GM18520 (cell line): ENCODE measurements around the gene CLDN22.

ENCODE experiments used
- ATAC-seq: cut with Tn5 transposase; IDR thresholded peaks from one replicate; pipeline ENCODE4 v1.9.1; 2021; ENCODE audit not compliant: unreplicated experiment

CLDN22 gene

DNA sequence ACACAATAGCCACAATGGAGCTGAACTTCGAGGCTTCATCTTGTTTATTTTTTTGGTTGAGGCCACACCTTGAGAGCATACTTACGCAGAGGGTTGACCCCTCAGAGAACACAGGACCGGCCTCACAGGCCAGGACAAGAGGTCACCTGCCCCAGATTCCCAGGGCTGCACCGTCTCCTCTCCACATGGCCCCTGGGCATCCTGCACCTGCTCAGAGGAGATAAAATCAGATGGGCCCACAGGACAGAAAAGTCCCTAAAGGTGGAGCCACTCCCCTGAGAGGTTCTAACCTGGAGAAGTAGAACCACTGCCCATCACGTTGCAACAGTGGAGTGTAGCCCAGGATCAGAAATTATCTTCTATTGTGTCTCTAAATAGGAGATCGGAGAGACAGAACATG lies 3.2 kb upstream of the CLDN22 start:
- no peak for ATAC-seq

DNA sequence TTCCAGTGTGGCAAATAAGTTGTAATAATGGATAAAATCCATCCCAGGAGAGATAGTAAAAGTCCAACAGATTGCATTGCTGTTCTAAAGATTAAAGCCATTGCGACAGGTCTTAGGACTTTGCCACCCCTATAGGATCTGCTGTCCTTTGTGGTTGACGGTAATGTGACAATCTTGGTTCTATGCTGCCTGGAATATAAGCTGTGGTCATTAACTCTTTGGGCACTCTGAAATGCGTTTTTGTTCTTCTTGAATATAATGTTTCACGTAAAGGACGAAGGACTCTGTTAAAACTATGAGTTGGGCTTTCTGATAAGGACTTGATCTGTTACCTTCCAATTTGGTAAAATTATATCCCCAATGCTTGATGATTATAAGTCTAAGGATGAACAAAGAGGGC lies 2.2 kb upstream of the CLDN22 start, which contains the start of gene CLDN24:
TSS of gene CLDN24 (minus strand) at position 101 of the 400 bp plus-strand sequence. CDS start at position 101, 0 bp downstream.
- ATAC-seq: no peak

DNA sequence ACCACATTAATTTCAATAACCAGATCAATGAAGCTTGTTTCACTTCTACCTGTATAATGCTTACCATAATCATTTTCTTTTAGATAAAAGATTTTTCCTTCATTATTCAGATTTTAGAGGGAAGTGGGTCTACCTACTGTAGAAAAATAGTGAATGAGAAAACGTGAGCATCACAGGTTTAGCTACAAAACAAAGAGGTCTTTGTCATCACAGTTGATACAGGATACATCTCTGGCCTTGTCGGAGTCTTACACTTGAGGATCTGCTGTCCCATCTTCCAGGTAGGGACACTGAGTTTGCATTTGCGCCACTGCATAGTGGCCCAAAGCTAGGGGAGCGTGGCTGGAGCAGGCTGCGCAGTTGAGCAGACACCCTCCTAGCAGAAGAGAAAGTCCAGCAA lies 1.4 kb upstream of the CLDN22 start:
- ATAC-seq: no peak

DNA sequence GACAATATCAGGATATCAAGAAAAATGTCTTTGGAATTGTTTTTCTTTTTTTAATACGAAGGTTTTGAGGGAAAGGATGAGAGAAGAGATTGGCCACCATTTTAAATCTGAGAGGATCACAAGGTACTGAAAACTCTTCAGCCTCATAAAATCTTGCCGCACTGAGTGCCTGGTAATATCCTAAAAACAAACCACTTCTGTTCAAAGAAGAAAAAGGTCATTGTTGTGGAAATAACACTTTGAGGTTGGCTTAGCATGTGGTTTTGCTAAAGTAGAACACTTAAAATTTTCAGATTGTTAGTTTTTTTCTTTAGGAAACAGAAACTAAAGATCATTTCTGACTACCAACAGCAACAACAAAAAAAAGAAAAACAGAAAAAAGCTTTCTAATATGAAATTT lies 1.0 kb upstream of the CLDN22 start:
- no peak for ATAC-seq

DNA sequence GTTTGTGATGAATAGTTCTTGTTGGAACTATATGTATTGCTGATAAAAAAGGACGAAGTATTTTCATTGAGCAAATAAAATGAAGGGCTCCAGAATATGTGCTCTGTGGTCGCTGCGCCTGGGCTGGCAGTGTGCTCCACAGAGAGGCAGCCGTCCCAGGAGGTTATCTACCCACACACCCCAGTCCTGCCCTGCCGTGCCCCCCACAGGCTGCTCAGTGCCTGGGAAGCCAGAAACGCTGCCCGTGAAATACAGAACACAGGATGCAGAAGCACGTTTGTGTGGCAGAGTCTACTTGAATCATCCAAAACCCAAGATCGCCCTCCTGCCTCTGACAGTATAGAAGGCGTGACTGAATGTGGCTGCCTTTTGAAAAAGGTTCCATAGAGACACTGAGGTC lies 1.4 kb downstream of the CLDN22 start:
- no peak for ATAC-seq

DNA sequence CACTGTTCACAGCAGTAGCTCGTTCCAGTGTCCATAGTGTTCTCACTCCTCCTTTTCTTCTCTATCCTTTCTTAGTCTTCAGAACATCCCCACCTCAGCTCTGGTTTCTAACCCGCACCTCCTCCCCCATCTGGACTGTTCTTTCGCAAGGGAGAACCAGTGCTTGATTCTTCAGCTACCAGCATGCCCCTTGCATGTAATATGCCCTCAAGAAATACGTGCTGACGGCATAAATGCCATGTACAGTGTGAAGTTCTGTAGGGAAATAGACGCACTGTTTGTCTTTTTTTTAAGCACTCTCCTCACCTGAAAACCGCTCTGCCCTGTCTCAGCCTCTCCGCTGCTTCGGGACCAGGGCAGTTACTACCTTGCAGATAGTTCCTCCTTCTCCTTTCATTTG lies 5.3 kb downstream of the CLDN22 start:
- no peak for ATAC-seq

DNA sequence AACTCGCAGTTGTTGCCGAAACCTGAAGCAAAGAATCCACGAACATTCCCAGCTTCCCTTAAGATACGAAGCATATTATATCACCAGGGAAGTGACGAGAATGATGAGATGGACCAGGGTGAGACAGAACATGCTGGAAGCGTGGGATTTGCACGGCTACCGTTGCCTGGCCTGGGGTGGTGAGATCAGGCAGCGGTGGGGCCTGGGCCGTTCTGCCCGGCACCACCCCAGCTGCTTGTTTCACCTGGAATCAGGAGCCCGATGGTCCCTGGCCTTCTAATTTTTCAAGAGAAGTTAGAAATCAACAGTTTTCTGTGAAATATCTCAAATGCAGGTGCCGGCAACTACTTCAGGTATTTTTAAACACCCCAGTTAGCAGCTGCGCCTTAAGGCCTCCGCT lies 5.7 kb downstream of the CLDN22 start:
- ATAC-seq: no peak

DNA sequence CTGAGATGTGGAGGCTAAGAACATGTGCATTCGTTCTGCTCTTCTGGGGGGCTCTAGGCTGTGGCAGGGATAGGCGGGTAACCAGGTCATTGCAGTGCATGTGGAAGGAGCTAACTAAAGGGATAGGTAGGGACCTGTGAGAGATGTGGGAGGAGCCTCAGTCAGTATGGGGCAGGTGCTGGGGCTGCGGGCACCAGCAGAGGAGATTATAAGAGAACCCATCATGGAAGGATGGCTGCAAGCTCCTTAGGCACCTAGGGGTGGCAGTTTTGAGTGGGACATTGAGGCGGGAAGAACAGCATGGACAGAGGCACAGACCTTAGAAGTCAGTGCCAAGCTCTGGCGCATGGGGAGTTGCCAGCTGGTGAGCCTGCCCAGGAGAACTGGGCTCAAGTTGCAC lies 7.2 kb downstream of the CLDN22 start:
- no peak for ATAC-seq

DNA sequence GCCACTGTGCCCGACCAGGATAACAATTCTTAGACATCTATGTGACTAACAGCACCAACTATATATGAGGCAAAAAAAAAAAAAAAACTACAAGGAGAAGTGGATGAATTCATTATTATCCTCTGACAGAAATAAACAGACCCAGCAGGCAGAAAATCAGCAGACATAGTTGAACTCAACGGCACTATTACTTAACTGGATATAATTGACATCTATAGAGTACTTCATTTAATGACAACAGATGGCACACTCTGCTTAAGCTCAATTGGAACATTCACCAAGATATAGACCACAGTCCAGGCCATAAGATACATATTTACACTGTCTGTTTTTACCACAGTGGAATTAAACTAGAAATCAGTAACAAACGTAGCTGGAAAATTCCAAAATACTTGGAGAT lies 13.3 kb downstream of the CLDN22 start:
- no peak for ATAC-seq

DNA sequence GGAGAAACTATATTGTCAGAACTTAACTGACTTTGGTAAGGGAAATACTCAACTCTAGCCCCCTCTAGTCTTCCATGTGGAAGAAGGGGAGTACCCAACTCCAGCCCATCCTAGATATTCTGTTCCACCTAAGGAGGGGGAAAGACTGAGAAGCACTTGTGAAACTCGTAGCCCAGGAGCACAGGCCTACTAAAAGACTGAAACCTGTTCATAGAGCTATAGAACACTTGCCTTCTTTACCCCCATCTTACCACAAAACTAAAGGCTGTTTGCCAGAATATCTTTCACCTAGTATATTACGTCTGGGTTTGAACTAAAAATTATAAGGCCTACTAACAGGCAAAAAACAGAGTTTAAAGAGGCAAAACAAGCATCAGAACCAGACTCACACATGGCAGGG lies 15.5 kb downstream of the CLDN22 start:
- ATAC-seq: no peak

DNA sequence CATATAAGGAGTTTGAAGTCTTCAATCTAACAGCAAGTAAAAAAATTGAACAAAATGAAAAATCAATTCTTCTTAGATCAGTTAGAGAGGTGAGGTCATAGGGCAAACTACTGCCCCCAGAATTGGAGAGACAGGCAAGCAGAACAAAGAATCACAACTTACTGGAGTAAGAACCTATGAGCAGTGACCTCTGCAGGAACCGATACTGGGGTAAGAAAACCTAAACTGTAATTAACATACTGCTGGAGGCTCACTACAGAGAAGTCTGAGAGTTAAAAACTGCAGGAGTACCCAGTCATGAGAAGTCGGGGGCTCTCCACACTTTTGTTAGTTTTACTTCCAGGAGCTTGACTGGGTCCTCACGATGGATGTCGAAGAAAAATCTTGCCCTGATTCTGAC lies 16.0 kb downstream of the CLDN22 start:
- ATAC-seq: no peak

DNA sequence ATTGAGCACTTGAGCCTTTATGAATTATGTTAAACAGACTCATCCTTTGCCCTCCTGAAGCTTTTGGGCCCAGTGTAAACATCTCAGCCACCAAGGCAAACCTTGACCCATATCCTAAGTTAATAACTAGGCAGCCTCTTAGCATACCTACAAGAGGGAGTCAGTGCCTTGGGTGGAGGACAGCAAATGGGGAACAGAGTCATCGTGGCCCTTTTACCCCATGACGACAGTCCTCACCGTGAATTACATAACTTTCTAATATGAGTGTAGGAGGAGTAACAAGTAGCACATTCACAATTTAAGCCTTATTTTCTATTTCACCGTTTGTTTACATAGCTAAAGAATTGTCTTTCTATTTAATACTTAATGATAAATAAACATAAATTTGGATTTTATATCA lies 16.8 kb downstream of the CLDN22 start:
- no peak for ATAC-seq

DNA sequence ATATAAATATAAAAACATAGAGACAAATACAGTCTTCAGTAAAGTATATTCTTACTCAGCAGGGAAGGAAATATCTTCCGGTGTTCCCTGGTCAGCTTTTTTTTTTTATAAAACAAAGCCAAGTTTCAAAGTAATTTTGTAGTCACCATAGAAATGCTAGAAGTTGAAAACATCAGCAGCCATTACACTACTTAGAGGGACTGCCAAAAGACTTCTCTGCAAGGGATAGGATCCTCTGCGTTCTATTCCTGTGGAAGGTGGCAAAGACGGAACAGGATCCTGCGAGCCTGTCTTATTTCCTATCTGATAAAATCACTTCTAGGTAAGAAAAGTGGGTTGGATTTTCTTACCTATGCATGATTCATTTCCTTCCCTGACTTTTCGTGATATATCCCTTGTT lies 19.4 kb downstream of the CLDN22 start:
- no peak for ATAC-seq

DNA sequence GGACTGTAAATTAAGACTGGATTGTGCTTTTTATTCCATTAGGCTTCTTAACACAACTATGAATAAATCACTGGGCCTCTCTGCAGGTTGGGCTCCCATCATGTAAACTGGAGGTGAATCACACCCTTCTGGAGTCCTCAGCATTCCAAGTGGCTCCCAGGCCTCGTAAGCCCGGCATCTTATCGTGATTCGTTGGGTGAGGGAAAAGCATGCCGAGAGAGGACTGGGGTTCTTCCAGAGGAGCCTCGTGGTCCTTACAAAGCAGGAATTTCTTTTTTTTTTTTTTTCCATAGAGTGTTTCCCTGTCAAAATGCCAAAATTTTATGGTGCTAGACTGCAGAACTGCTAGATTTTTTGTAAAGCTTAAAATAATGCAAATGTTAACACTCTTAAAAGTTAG lies 20.0 kb downstream of the CLDN22 start:
- no peak for ATAC-seq

DNA sequence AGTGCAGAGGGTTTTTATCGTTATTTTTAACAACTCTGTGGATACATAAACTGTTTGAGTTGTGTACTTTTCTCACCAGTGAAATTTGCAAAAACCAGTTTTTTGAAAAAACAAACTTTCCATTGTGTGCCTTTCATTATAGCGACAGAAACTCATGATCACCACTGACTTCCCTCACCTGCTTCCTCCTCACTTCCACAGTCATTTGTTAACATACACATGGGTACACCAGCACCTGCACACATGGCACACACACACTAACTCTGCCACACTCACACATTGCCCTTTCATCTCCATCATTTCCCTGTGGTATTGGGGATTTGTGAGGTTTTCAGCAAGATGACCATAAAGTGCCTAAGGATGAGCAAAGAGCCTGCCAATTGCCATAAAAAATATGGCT lies 20.6 kb downstream of the CLDN22 start:
- ATAC-seq: no peak

DNA sequence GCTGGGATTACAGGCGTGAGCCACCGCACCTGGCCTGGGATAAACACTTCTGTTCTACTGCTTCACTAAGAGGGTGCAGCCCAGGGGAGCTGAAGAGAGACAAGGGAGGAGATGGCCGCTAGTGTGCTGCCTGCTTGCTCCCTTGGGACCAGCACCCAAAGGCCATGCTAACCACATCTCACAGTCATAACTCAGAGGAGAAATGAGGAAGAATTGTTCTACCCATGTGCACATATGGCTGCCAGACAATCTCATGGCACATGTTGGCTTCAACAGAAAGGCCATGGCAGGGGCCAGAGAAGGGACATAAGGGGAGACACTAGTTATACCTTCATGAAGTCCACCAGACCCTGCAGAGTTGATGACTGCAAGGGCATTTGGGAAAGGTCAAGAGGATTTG lies 22.4 kb downstream of the CLDN22 start:
- peak; percentile 87 for ATAC-seq

DNA sequence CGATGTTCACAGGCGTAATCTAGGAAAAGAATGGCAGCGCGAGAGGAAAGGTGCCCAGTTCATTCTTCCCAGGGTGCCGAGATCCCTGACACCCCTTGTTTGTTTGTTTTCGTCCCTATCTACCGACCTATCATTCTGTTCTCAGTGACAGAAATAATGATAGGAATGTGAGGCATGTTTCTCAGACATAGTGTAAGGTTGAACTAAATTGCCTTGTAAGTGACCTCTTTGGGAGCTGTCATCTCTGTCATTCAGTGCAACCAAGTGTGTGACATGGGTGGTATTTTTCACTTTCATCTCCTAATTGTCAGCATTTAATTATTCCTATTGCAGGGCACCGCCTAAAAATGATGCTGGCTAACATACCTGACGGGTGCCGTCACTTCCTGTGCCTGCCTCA lies 24.4 kb downstream of the CLDN22 start:
- no peak for ATAC-seq

DNA sequence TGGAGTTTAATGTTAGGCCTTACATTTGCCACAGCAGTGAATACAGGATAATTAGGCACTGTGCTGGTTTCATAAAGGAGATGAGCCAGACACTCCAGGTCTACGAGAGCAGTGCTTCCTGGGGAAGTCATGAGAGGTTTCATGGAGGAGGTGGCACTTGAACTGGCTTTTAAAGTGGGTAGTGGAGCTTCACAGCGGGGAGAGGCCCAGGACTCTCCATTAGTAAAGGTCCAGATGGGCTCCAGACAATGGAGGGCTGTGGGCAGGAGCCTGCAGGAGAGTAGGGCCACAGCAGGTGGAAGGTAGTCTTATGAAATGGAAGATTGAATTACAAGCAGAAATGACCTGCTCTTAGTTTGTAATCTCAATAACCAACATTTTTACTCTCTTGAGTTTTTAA lies 29.0 kb downstream of the CLDN22 start:
- no peak for ATAC-seq

DNA sequence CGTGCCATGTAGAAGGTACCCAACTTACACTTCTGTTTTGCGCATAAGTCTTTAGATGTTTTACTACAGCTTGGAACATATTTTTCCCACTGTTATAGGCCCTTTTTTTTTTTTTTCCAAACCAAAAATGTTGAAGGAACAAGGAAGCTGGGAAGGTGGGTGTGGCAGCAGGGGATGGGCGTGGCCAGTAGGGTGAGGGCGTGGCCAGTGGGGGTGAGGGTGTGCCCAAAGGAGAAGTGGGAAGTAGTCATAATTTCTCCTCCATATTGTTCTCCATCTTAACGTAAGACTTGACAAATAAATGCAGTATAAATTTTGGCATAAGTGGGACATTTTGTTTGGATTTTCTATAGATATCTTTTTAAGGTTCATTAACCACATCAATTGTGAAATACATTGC lies 30.4 kb downstream of the CLDN22 start:
- ATAC-seq: no peak

DNA sequence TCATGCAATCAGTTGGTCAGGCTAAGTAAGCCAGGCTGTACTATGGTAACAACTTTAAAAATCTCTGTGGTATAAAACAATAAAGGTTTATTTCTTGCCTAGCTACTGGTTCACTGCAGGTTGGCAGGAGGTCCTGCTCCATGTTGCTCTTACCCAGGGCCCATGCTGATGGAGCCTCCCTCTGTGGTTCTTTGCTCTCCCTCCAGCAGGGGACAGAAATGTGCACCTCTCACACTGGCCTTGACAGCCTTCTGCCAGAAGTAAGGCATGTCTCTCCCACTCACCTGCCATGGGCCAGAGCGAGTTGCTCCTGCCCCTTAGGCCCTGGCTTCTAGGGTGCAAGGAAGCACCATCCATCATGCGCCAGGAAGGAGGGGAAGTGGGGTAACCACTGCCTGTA lies 31.1 kb downstream of the CLDN22 start:
- no peak for ATAC-seq

DNA sequence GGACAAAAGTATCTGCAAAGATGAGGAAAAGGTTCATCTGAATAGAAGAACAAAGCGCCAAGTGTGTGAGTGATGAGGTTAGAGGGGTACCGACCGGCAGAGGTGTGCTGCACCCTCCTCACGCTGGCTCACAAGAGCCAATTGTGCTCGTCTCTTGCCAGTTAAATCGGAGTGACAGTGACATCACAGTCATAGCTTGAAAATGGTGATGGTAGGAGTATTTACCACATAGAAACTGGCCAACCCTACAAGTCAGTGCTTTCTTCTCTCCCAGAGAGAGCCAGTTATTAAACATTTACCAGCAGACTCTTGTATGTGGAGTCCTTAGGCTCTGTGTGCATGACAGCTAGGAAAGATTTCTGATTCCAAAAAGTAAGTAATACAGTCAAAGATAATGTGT lies 32.4 kb downstream of the CLDN22 start:
- peak; percentile 54 for ATAC-seq

DNA sequence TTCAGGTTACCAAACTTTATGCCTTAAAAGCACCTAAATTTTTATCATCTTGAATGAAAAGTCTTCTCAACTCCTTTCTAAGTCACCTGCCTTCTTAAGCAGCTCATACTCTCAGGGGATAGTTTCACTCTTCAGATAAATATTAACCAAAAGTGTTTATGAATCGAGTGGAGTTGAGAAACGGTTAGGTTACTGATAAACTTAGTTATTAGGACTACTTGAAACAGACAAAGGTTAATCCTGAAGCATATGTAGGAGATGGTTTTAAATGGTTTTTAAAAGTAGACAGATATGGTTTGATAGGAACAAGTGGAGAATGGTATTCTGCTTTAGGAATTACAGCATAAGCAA lies 32.8 kb downstream of the CLDN22 start:
- ATAC-seq: peak; percentile 40

DNA sequence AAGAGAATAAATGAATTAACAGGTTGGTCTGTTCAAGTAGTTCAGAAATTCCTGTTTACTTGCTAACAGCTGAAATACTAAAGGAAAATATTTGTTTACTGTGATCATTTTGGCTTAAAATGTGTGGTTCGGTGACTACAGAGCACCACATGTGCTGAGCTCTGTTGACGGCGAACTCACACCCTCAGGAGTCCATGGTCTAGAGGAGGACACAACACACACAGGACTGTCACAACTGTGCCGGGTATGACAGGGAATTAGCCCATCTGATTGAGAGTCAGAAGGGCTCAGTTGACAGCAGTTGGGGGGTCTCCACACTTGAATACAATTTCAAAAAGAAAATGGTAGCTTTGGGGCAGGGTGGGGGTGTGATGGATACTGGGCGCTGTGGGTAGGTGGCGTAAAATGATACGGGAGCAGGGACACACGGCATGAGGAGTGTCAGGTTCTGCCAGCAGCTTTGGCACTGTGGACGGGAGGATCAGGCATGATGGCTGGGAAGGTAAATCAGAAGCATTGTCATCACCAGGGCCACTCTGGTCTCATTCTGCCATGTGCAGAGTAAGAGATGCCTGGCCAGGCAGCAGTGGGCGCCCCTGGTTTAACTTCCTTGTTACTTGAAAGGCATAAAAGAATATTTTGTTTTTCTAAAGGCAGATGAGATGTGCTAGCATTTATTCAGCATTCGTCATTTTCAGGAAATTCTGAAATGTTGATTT lies 33.3 kb downstream of the CLDN22 start:
- ATAC-seq: no peak

DNA sequence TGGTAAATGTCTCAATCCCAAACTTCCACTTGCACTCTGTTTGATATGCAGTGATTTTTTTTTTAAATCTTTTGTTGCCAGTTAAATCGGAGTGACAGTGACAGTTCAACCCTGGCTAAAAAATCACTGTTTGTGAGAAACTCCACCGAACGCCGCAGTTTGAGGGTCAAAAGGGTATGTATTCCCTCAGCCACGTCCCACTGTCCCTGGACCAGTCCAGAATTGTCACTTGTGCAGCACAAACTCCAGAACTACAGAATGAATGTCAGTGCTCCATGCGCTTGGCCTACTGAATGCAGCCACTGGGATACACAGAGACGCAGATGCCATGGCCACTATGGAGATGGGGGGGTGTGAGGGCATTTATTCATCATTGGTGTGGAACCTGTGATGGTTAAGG lies 34.2 kb downstream of the CLDN22 start:
- ATAC-seq: no peak
